Ureter (tissue), 1 donor: ENCODE data around the gene ARHGEF33. TPM values are rescaled to one million over a fixed set of nuclear protein-coding genes. Genes with fewer than 3 reads are reported as not detected.
A peak's percentile ranks its signal among the peaks of the same experiment; 100 is the strongest.
"Not testable (repeated sequence)": the region's sequence is repeated elsewhere in the genome, so short reads cannot be mapped to it uniquely, and the experiment has no call there.

Experiments used
- DNase-seq: peaks from one replicate; pipeline ENCODE4 v3.0.0-alpha.2; 2020; ENCODE audit warnings: low spot score
- total RNA-seq: library from RNA; stranded (reverse); gene quantifications from one replicate; pipeline ENCODE4 v1.2.4, GENCODE V29; 2023
- donor health status: DM: yes; HTN: yes; CAD: no.

ARHGEF33 gene
- total RNA-seq, 1 donor from 2014 or later: 0.68 TPM

GRCh38 chr2:38909872-38910271 is 20.2 kb downstream of the ARHGEF33 start:
- no peak for DNase-seq

GRCh38 chr2:38911191-38911590 is 21.5 kb downstream of the ARHGEF33 start:
- DNase-seq: no peak

- DNase-seq: no peak
Measured at GRCh38 chr2:38912619-38913018, 22.9 kb downstream of the ARHGEF33 start.

- no peak for DNase-seq
Measured at GRCh38 chr2:38922389-38922788, 32.7 kb downstream of the ARHGEF33 start.

- no peak for DNase-seq
Measured at GRCh38 chr2:38922902-38923301, 33.2 kb downstream of the ARHGEF33 start.

GRCh38 chr2:38925982-38926381 is 36.3 kb downstream of the ARHGEF33 start:
- no peak for DNase-seq

- DNase-seq: no peak
Measured at GRCh38 chr2:38930600-38930999, 40.9 kb downstream of the ARHGEF33 start.

- no peak for DNase-seq
Measured at GRCh38 chr2:38932586-38932985, 42.9 kb downstream of the ARHGEF33 start.

GRCh38 chr2:38933653-38934052 is 44.0 kb downstream of the ARHGEF33 start:
- no peak for DNase-seq

- no peak for DNase-seq
Measured at GRCh38 chr2:38934742-38935141, 45.1 kb downstream of the ARHGEF33 start.

GRCh38 chr2:38935568-38936172 is 46.0 kb downstream of the ARHGEF33 start:
- no peak for DNase-seq

- DNase-seq: not testable (repeated sequence)
Measured at GRCh38 chr2:38936516-38936915, 46.8 kb downstream of the ARHGEF33 start.

GRCh38 chr2:38937548-38937947 is 47.9 kb downstream of the ARHGEF33 start:
- no peak for DNase-seq

- DNase-seq: no peak
Measured at GRCh38 chr2:38940746-38941145, 51.1 kb downstream of the ARHGEF33 start.

GRCh38 chr2:38943784-38944183 is 54.1 kb downstream of the ARHGEF33 start:
- no peak for DNase-seq

- DNase-seq: no peak
Measured at GRCh38 chr2:38945372-38945771, 55.7 kb downstream of the ARHGEF33 start.

- no peak for DNase-seq
Measured at GRCh38 chr2:38945911-38946310, 56.2 kb downstream of the ARHGEF33 start.

- peak; percentile 80 for DNase-seq
Measured at GRCh38 chr2:38947241-38948239, 57.9 kb downstream of the ARHGEF33 start.

- DNase-seq: no peak
Measured at GRCh38 chr2:38948387-38948882, 58.8 kb downstream of the ARHGEF33 start.

- no peak for DNase-seq
Measured at GRCh38 chr2:38948995-38949394, 59.3 kb downstream of the ARHGEF33 start.

GRCh38 chr2:38951766-38952165 is 62.1 kb downstream of the ARHGEF33 start:
- no peak for DNase-seq

- no peak for DNase-seq
Measured at GRCh38 chr2:38957972-38958371, 68.3 kb downstream of the ARHGEF33 start.

GRCh38 chr2:38959466-38959865 is 69.8 kb downstream of the ARHGEF33 start:
- DNase-seq: no peak
